ENCODE data around the gene CCDC88C. TPM values are rescaled to one million over a fixed set of nuclear protein-coding genes. Genes with fewer than 3 reads are reported as not detected.
"Not testable (repeated sequence)": the region's sequence is repeated elsewhere in the genome, so short reads cannot be mapped to it uniquely, and the experiment has no call there.

CCDC88C gene
- total and polyA plus RNA-seq, 2 experiments from 2014 or later, result 23.6 to 60.7 TPM

DNA sequence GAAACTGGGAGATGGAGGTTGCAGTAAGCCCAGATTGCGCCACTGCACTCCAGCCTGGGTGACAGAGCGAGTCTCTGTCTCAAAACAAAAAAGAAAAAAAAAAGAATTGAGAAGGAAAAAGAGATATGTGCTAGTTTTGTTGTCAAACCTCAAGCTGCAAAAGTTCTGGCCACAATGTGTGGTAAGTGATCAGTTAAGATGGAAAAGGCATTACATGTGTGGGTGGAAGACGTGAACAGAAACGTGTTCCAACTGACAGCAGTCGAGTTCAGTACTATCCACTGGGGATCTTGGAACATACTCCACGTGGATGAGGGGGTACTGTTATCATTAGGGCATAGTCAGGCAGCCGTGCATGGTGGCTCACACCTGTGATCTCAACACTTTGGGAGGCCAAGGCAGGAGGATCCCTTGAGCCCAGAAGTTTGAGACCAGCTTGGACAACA is 190.4 kb downstream of the CCDC88C start (continued):
- TF ChIP-seq, protein P1, sequence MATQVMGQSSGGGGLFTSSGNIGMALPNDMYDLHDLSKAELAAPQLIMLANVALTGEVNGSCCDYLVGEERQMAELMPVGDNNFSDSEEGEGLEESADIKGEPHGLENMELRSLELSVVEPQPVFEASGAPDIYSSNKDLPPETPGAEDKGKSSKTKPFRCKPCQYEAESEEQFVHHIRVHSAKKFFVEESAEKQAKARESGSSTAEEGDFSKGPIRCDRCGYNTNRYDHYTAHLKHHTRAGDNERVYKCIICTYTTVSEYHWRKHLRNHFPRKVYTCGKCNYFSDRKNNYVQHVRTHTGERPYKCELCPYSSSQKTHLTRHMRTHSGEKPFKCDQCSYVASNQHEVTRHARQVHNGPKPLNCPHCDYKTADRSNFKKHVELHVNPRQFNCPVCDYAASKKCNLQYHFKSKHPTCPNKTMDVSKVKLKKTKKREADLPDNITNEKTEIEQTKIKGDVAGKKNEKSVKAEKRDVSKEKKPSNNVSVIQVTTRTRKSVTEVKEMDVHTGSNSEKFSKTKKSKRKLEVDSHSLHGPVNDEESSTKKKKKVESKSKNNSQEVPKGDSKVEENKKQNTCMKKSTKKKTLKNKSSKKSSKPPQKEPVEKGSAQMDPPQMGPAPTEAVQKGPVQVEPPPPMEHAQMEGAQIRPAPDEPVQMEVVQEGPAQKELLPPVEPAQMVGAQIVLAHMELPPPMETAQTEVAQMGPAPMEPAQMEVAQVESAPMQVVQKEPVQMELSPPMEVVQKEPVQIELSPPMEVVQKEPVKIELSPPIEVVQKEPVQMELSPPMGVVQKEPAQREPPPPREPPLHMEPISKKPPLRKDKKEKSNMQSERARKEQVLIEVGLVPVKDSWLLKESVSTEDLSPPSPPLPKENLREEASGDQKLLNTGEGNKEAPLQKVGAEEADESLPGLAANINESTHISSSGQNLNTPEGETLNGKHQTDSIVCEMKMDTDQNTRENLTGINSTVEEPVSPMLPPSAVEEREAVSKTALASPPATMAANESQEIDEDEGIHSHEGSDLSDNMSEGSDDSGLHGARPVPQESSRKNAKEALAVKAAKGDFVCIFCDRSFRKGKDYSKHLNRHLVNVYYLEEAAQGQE (IDR thresholded peaks at IDR 0.05; ENCODE audit: unreplicated experiment), result no peak
- TF ChIP-seq, protein P2, sequence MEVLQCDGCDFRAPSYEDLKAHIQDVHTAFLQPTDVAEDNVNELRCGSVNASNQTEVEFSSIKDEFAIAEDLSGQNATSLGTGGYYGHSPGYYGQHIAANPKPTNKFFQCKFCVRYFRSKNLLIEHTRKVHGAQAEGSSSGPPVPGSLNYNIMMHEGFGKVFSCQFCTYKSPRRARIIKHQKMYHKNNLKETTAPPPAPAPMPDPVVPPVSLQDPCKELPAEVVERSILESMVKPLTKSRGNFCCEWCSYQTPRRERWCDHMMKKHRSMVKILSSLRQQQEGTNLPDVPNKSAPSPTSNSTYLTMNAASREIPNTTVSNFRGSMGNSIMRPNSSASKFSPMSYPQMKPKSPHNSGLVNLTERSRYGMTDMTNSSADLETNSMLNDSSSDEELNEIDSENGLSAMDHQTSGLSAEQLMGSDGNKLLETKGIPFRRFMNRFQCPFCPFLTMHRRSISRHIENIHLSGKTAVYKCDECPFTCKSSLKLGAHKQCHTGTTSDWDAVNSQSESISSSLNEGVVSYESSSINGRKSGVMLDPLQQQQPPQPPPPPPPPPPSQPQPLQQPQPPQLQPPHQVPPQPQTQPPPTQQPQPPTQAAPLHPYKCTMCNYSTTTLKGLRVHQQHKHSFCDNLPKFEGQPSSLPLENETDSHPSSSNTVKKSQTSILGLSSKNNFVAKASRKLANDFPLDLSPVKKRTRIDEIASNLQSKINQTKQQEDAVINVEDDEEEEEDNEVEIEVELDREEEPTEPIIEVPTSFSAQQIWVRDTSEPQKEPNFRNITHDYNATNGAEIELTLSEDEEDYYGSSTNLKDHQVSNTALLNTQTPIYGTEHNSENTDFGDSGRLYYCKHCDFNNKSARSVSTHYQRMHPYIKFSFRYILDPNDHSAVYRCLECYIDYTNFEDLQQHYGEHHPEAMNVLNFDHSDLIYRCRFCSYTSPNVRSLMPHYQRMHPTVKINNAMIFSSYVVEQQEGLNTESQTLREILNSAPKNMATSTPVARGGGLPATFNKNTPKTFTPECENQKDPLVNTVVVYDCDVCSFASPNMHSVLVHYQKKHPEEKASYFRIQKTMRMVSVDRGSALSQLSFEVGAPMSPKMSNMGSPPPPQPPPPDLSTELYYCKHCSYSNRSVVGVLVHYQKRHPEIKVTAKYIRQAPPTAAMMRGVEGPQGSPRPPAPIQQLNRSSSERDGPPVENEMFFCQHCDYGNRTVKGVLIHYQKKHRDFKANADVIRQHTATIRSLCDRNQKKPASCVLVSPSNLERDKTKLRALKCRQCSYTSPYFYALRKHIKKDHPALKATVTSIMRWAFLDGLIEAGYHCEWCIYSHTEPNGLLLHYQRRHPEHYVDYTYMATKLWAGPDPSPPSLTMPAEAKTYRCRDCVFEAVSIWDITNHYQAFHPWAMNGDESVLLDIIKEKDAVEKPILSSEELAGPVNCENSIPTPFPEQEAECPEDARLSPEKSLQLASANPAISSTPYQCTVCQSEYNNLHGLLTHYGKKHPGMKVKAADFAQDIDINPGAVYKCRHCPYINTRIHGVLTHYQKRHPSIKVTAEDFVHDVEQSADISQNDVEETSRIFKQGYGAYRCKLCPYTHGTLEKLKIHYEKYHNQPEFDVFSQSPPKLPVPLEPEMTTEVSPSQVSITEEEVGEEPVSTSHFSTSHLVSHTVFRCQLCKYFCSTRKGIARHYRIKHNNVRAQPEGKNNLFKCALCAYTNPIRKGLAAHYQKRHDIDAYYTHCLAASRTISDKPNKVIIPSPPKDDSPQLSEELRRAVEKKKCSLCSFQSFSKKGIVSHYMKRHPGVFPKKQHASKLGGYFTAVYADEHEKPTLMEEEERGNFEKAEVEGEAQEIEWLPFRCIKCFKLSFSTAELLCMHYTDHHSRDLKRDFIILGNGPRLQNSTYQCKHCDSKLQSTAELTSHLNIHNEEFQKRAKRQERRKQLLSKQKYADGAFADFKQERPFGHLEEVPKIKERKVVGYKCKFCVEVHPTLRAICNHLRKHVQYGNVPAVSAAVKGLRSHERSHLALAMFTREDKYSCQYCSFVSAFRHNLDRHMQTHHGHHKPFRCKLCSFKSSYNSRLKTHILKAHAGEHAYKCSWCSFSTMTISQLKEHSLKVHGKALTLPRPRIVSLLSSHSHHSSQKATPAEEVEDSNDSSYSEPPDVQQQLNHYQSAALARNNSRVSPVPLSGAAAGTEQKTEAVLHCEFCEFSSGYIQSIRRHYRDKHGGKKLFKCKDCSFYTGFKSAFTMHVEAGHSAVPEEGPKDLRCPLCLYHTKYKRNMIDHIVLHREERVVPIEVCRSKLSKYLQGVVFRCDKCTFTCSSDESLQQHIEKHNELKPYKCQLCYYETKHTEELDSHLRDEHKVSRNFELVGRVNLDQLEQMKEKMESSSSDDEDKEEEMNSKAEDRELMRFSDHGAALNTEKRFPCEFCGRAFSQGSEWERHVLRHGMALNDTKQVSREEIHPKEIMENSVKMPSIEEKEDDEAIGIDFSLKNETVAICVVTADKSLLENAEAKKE (CRISPR knock-in tag; IDR thresholded peaks at IDR 0.05), result no peak
- no peak for TF ChIP-seq POLR2AphosphoS5 (IDR thresholded peaks at IDR 0.05; ENCODE audit: low read depth)
- TF ChIP-seq ZNF114 (CRISPR knock-in tag; IDR thresholded peaks at IDR 0.05), result no peak

DNA sequence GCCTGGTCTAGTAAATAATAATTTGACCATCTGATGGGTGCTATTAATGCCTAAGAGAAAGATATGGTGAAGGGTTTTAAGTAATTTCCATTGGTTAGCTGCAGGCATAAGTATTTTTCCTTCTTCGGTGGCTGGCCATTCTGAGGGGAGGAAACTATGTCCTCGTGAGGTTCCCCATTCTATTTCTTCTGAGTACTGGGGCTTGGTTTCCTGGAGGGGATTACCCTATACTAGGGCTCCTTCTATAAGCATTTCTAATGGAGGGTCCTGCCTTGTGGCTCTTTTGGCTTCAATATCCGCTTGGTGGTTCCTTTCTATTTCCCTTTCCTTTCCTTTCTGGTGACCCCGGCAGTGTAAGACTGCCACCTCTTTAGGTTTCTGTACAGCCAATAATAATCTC is 191.3 kb downstream of the CCDC88C start:
- peaks cover 17% of the 10 kb centered on the region; the same call in 1 of the 2 replicates for H3K4me1 ChIP-seq (ENCODE audit: insufficient read depth)
- H4K20me1 ChIP-seq (replicated peaks; ENCODE audit: insufficient read depth); H2AFZ ChIP-seq; H3K4me3 Mint-ChIP-seq; H3K4me2 ChIP-seq; DNase-seq (ENCODE audit: low spot score); H3K27ac Mint-ChIP-seq; H3K79me2 ChIP-seq (replicated peaks; ENCODE audit: insufficient read depth); H3K27me3 ChIP-seq (ENCODE audit: insufficient read depth); H3K9me2 ChIP-seq (ENCODE audit: insufficient read depth); ATAC-seq; H3K27me3 Mint-ChIP-seq (ENCODE audit: insufficient read depth, low read depth, poor library complexity); H3F3A ChIP-seq (replicated peaks; ENCODE audit: low read depth); H3K36me3 ChIP-seq (ENCODE audit: insufficient read depth); H3K4me3 ChIP-seq; H3K27ac ChIP-seq (ENCODE audit: low read depth): not testable (repeated sequence)
- Mint-ChIP-seq H3K4me1 (peaks cover 28% of the 10 kb centered on the region), H3K36me3 (ENCODE audit: low read depth) (peaks cover 21% of the 10 kb centered on the region), H3K9me3 (peaks cover 16% of the 10 kb centered on the region)
